GM21528 (cell line): ENCODE data around the gene NUP188.

Experiments
- ATAC-seq: cut with Tn5 transposase; IDR thresholded peaks from one replicate; pipeline ENCODE4 v1.9.1; 2021; ENCODE audit warnings: mild to moderate bottlenecking, moderate library complexity; ENCODE audit not compliant: unreplicated experiment, low FRiP score

Gene NUP188

DNA sequence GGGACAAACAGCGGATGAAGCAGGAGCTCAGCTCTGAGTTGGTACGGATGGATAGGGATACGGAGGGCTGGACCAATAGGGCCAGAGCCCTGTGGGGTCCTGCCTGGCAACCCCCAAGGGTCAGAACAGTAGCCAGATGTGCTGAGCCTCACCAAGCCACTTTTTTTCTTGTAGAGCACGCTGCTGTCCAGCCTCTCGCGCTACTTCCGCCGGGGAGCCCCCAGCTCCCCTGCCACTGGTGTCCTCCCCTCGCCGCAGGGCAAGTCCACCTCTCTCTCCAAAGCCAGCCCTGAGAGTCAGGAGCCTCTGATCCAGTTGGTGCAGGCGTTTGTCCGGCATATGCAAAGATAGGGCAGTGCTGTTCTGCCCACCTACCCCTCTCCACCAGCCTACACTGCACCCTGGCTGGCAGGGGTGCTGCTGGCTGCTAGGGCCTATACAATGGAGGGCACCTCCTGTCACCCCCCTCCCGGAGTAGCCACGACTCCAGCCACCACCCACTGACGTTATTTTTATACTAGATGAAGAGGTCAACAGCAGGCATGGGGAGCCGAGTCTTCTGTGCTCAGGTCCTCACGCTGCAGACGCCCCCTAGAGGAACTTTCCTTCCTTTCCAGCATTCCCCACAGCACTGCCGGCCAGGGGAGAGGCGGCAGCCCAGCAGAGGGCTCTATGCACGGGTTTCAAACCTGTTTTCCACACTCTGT lies 59.0 kb downstream of the NUP188 start:
- no peak for ATAC-seq

- ATAC-seq, result no peak
These were observed 59.7 kb downstream of the NUP188 start for GRCh38 chr9:129007035-129007765.

- no peak for ATAC-seq
These were observed 60.4 kb downstream of the NUP188 start for GRCh38 chr9:129007766-129008468.

GRCh38 chr9:129008469-129008965 lies 61.0 kb downstream of the NUP188 start:
- ATAC-seq, result no peak

DNA sequence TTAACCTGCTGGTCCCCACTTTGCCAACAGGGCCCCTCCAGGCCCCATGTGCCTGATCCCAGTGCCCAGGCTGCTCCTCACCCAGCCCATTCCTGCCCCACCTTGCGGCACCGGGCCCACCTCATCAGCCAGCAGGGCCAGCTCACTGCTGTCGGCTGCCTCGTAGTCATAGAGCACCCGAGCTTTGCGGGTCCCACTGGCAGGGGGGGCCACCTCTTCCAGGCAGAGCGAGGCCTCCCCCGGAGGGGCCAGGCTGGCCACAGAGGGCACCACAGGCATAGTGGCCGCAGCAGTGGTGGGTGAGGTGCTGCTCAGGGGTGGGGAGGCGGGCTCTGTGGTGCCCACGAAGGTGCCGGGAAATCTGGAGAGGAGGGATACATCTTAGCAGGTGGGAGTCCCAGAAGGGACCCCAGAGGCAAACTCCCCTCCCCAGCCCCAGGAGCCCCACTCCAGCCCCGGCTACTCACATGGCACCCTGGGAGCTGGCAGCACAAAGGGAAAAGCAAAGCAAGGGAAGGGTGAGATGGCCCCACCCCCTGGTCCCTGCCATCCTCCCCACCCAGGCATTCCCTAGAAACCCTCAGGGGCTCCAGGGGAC lies 61.6 kb downstream of the NUP188 start:
- no peak for ATAC-seq

DNA sequence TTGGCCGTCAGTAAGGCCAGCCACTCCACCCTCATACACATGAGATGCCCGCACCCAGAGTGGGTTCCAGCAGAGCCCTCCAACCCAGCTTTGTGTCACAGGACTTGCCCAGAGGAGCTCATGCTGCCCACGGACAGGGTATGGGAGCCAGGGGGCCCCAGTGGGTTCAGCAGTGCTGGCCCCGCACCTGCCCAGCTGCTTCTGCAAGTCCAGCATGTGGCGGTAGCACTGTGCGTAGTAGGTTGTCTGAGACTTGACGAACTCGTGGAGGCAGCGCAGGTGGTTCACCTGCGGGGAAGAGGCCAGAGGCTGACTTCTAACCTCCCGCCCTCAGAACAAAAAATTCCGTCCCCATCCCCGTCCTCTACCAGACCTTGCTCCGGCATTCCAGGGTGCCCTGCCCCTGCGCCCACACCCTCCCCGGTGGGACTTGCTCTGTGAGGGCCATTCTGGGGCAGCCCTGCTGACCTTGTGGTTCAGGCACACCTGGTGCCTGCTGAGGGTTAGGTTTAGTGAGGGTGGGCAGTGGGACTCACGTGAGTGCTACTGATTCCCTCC lies 62.2 kb downstream of the NUP188 start:
- no peak for ATAC-seq

- ATAC-seq, result no peak
These were observed 62.9 kb downstream of the NUP188 start for GRCh38 chr9:129010267-129010975.

GRCh38 chr9:129011170-129011569 lies 63.7 kb downstream of the NUP188 start:
- no peak for ATAC-seq

DNA sequence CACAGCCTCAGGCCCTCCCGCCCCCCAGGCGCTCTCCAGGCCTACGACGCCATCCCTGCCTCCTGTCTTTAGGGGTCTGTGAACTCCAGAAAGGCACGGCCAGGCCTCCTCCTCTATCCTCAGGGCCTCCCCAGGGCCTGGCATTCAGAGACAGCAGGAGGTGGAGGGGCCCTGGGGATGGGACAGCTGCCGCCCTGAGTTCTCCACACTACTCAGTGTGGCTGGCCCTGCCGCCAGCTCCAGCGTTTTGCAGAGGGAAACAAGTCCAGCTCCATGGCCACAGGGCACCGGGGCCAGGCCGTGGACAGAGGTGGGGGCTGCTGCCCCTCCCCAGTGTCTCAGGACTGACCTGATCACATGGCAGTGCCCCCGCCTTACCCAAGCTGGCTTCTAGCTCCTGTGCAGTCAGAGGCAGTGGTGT lies 64.3 kb downstream of the NUP188 start:
- ATAC-seq, result no peak

GRCh38 chr9:129012343-129012742 lies 64.8 kb downstream of the NUP188 start:
- ATAC-seq, result no peak

DNA sequence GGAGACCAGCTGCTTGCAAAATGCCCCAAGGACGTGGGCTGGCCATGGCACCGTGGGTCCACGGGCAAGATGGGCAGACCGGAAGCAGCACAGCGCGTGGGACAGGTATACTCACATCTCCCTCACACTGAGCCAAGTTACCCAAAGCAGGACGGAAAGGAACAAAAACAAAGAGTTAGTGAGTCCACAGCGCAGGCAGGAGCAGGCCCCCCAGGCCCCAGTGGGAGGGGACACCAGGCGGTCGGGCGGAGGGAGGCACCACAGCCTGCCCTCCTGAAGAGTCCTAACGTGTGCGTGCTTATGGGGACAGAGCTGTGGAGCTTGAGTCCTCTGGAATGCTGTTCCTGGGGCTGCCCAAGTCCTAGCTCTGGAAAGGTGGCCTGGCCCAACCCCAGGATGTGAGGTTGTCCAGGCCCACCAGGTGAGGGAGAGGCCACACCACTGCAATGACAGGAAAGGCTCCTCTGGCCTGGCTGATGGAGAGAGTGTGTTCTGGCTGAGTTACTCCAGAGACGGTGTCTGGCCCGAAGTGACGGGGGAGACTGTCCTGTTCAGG lies 65.5 kb downstream of the NUP188 start:
- ATAC-seq, result no peak

- no peak for ATAC-seq
These were observed 66.2 kb downstream of the NUP188 start for GRCh38 chr9:129013674-129014073.

DNA sequence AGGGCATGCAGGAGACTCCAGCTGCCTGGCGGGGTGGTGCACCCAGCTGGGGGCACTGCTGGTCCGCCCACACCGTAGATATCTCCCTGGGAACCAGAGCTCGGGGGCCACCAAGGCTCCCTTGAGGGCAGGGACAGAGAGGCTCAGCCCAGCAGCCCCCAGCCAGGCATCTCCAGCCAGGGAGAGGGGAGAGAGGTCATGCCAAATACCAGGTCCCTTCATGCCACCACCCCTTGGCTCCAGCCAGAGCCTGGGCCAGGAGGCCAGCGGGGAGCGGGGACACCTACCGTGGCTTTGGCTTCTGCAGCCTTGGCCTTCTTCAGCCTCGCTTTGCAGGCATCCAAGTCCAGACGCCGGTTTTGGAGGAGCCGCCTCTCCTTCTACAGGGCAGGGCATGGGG lies 66.6 kb downstream of the NUP188 start:
- no peak for ATAC-seq

GRCh38 chr9:129014608-129015007 lies 67.1 kb downstream of the NUP188 start:
- ATAC-seq, result no peak

DNA sequence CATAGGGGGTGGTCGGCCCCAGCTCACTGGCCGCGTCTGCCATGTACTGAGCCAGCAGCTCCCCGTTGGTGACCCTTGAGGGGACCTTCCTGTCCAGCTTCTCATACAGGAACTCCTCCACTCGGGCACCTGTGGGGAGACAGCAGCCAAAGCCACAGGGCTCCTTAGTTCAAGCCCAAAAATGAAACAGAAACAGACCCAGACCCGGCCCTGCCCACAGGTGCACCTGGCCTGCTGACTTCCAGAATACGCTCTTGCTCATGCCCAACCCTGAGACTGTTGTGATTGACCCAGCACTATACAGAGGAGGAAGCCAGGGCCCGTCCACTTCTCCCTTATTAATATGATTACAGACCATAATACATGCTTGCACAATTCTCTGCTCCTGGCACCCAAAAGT lies 73.6 kb downstream of the NUP188 start:
- peak; percentile 65 for ATAC-seq

GRCh38 chr9:129022037-129022436 lies 74.5 kb downstream of the NUP188 start:
- no peak for ATAC-seq

GRCh38 chr9:129023036-129023907 lies 75.8 kb downstream of the NUP188 start:
- ATAC-seq, result no peak

DNA sequence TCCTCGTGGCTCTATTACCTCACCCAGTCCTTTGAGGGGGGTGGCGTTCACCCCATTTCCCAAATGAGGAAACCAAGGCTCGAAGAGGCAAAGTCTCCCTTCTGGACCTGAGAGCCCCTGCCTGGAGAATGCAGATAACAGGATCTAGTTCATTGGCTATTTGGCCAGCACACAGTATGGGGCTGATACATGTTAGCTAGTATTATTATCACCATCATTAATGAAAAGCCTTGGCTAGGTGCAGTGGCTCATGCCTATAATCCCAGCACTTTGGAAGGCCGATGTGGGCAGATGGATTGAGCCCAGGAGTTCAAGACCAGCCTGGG lies 76.4 kb downstream of the NUP188 start:
- no peak for ATAC-seq
